GM06990 (cell line): ENCODE data around the gene OTOF.

Experiments
- DNase-seq: peaks from one replicate; pipeline ENCODE4 v3.0.0-alpha.2; 2011; ENCODE audit not compliant: insufficient read length; ENCODE audit errors: extremely low read depth
- H3K27me3 ChIP-seq: replicated peaks from 2 replicates; pipeline ENCODE4 v1.6.0; 2011; ENCODE audit warnings: low read length; ENCODE audit not compliant: control insufficient read depth, insufficient read depth
- H3K36me3 ChIP-seq: 2 replicates; pipeline ENCODE4 v1.5.1; 2011; ENCODE audit warnings: low read length; ENCODE audit not compliant: control insufficient read depth, insufficient read depth
- H3K4me3 ChIP-seq: replicated peaks from 2 replicates; pipeline ENCODE4 v1.5.1; 2011; ENCODE audit warnings: low read depth, mild to moderate bottlenecking, control low read depth, low read length
- CTCF ChIP-seq: IDR thresholded peaks from 2 replicates; pipeline ENCODE4 v1.5.1; 2011; ENCODE audit warnings: low read length, control low read depth, mild to moderate bottlenecking, inconsistent platforms; ENCODE audit not compliant: insufficient read depth, poor library complexity, severe bottlenecking

Gene OTOF

GRCh38 chr2:26483027-26483326, 5.1 kb upstream of the OTOF start:
- TF ChIP-seq CTCF: no peak
- Histone ChIP-seq H3K27me3 (peaks cover 1% of the 10 kb centered on the region; the same call in 1 of the 2 replicates), H3K36me3 (no peaks in the 10 kb centered on the region), H3K4me3 (no peak overlapping the region)
- DNase-seq: no peak

GRCh38 chr2:26482211-26483026, 4.5 kb upstream of the OTOF start:
- no peak for DNase-seq
- peaks cover 1% of the 10 kb centered on the region; the same call in 1 of the 2 replicates for H3K27me3 ChIP-seq
- TF ChIP-seq CTCF: no peak
- no peaks in the 10 kb centered on the region for H3K36me3 ChIP-seq
- H3K4me3 ChIP-seq: no peak overlapping the region

- no peak for TF ChIP-seq CTCF
- Histone ChIP-seq H3K36me3 (no peaks in the 10 kb centered on the region), H3K27me3 (peaks cover under 1% of the 10 kb centered on the region; the same call in 1 of the 2 replicates), H3K4me3 (no peak overlapping the region)
- DNase-seq: no peak
Observed at GRCh38 chr2:26481706-26482105, 3.8 kb upstream of the OTOF start.

GRCh38 chr2:26480566-26481423, 2.9 kb upstream of the OTOF start:
- H3K36me3 ChIP-seq: no peaks in the 10 kb centered on the region
- no peak for DNase-seq
- H3K4me3 ChIP-seq: no peak overlapping the region
- no peaks in the 10 kb centered on the region; the same call in 1 of the 2 replicates for H3K27me3 ChIP-seq
- no peak for TF ChIP-seq CTCF

GRCh38 chr2:26479789-26480565, 2.1 kb upstream of the OTOF start:
- no peaks in the 10 kb centered on the region; the same call in 1 of the 2 replicates for H3K27me3 ChIP-seq
- no peak for TF ChIP-seq CTCF
- no peak overlapping the region for H3K4me3 ChIP-seq
- no peaks in the 10 kb centered on the region for H3K36me3 ChIP-seq
- DNase-seq: no peak
